ENCODE measurements around the gene ZNF655. TPM values are rescaled to one million over a fixed set of nuclear protein-coding genes. Genes with fewer than 3 reads are reported as not detected.

Gene ZNF655
- total RNA-seq, 1 experiment from 2014 or later, result 54.9 TPM

- Histone ChIP-seq H3K4me1 (ENCODE audit: control insufficient read depth, insufficient read depth, low read length) (no peaks in the 10 kb centered on the region), H3K9me3 (ENCODE audit: control insufficient read depth, insufficient read depth, low read depth, low read length) (no peaks in the 10 kb centered on the region), H3K36me3 (ENCODE audit: control insufficient read depth, insufficient read depth, low read length) (no peaks in the 10 kb centered on the region), H3K27me3 (ENCODE audit: control insufficient read depth, insufficient read depth, low read length) (peaks cover 10% of the 10 kb centered on the region; the same call in 1 of the 2 replicates), H3K27ac (ENCODE audit: low read length) (no peak overlapping the region), H3K4me3 (ENCODE audit: low read depth in 2 of 2, low read length in 2 of 2) (no peak overlapping the region)
- DNase-seq (ENCODE audit: low read depth, low spot score), result no peak
- intact Hi-C loops (cut with micrococcal nuclease; ENCODE audit: unreplicated experiment) (no loop called here), in situ Hi-C loops (cut with HindIII; ENCODE audit: low pct_unique_long_range_greater_than_20kb, low sequenced_read_pairs) (no loop called here)
- BruUV-seq (replicated peaks), result no TSS peak
- no peak; the same call in 1 of the 2 replicates for ATAC-seq
- CTCF ChIA-PET, result no interaction called here
- TF ChIP-seq TCF7L2 (IDR thresholded peaks at IDR 0.05; ENCODE audit: low read depth, low read length), result no peak
- no peak for TF ChIP-seq CTCF (IDR thresholded peaks at IDR 0.05)
- TF ChIP-seq, protein P1, sequence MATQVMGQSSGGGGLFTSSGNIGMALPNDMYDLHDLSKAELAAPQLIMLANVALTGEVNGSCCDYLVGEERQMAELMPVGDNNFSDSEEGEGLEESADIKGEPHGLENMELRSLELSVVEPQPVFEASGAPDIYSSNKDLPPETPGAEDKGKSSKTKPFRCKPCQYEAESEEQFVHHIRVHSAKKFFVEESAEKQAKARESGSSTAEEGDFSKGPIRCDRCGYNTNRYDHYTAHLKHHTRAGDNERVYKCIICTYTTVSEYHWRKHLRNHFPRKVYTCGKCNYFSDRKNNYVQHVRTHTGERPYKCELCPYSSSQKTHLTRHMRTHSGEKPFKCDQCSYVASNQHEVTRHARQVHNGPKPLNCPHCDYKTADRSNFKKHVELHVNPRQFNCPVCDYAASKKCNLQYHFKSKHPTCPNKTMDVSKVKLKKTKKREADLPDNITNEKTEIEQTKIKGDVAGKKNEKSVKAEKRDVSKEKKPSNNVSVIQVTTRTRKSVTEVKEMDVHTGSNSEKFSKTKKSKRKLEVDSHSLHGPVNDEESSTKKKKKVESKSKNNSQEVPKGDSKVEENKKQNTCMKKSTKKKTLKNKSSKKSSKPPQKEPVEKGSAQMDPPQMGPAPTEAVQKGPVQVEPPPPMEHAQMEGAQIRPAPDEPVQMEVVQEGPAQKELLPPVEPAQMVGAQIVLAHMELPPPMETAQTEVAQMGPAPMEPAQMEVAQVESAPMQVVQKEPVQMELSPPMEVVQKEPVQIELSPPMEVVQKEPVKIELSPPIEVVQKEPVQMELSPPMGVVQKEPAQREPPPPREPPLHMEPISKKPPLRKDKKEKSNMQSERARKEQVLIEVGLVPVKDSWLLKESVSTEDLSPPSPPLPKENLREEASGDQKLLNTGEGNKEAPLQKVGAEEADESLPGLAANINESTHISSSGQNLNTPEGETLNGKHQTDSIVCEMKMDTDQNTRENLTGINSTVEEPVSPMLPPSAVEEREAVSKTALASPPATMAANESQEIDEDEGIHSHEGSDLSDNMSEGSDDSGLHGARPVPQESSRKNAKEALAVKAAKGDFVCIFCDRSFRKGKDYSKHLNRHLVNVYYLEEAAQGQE (IDR thresholded peaks at IDR 0.05; ENCODE audit: insufficient read depth in 1 of 2, low read depth in 2 of 2, low read length in 1 of 2), result no peak
- TF ChIP-seq POLR2AphosphoS5 (IDR thresholded peaks at IDR 0.05; ENCODE audit: low read depth, low read length), result no peak
- TF ChIP-seq SIN3A (IDR thresholded peaks at IDR 0.05; ENCODE audit: borderline replicate concordance, insufficient read depth, low read depth, low read length), result no peak
- POLR2A ChIA-PET, result no interaction called here
Measured at GRCh38 chr7:99588868-99589267, 30.4 kb downstream of the ZNF655 start.

DNA sequence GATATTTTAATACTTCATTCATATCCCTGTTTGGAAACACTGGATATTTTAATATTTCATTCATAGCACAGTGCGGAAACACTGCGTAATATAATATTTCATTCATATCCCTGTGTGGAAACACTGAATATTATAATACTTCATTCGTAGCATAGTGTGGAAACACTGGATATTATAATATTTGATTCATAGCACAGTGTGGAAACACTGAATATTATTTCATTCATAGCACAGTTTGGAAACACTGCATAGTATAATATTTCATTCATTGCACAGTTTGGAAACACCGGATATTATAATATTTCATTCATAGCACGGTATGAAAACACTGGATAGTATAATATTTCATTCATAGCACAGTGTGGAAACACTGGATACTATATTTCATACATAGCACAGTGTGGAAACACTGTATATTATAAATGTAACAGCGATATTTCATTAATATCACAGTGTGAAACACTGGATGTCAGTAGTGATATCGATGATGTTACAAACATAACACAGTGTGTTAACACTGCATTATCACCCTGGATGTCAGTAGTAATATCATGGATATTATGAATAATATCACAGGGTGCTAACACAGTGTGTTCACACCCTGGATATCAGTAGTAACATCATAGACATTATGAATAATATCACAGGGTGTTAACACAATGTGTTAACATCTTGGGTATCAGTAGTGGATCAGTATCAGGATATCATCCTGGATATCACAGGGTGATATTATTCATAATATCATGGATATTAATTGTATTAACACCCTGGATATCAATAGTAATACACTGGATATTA is 36.7 kb downstream of the ZNF655 start:
- TF ChIP-seq POLR2AphosphoS5 (IDR thresholded peaks at IDR 0.05; ENCODE audit: low read depth, low read length), result no peak
- no peak for TF ChIP-seq TCF7L2 (IDR thresholded peaks at IDR 0.05; ENCODE audit: low read depth, low read length)
- no peak for TF ChIP-seq CTCF (IDR thresholded peaks at IDR 0.05)
- intact Hi-C loops (cut with micrococcal nuclease; ENCODE audit: unreplicated experiment) (no loop called here), in situ Hi-C loops (cut with HindIII; ENCODE audit: low pct_unique_long_range_greater_than_20kb, low sequenced_read_pairs) (no loop called here)
- Histone ChIP-seq H3K9me3 (ENCODE audit: control insufficient read depth, insufficient read depth, low read depth, low read length) (no peaks in the 10 kb centered on the region), H3K27me3 (ENCODE audit: control insufficient read depth, insufficient read depth, low read length) (peaks cover 16% of the 10 kb centered on the region), H3K4me1 (ENCODE audit: control insufficient read depth, insufficient read depth, low read length) (no peaks in the 10 kb centered on the region), H3K27ac (ENCODE audit: low read length) (no peak overlapping the region), H3K4me3 (ENCODE audit: low read depth in 2 of 2, low read length in 2 of 2) (no peak overlapping the region), H3K36me3 (ENCODE audit: control insufficient read depth, insufficient read depth, low read length) (no peaks in the 10 kb centered on the region; the same call in 1 of the 2 replicates)
- peak; percentile 60 for ATAC-seq
- BruUV-seq (replicated peaks), result no TSS peak
- no peak for DNase-seq (ENCODE audit: low read depth, low spot score)
- ChIA-PET CTCF (no interaction called here), POLR2A (no interaction called here)

All from Panc1 (cell line).